Sigmoid colon (tissue), 3 donors: ENCODE measurements around the gene OLFM1.

Source experiments
- CTCF ChIP-seq, 4 experiments: fragments of 450-650 bp in 3 of 4; fragments of 200-600 bp in 1 of 4; IDR thresholded peaks; one replicate each; pipeline ENCODE4 v1.5.1; 2016 to 2019; ENCODE audit warnings: antibody characterized with exemption in 4 of 4, mild to moderate bottlenecking in 3 of 4, moderate library complexity in 2 of 4
- POLR2A ChIP-seq, 2 donors: fragments of 450-650 bp; IDR thresholded peaks; one replicate each; pipeline ENCODE4 v1.6.1; 2016; ENCODE audit warnings: antibody characterized with exemption in 2 of 2, mild to moderate bottlenecking in 2 of 2, moderate library complexity in 2 of 2

GRCh38 chr9:135045264-135045927 is 42.1 kb upstream of the OLFM1 start:
- no peak for TF ChIP-seq CTCF (IDR thresholded peaks at IDR 0.05)
- TF ChIP-seq POLR2A (IDR thresholded peaks at IDR 0.05): no peak
